Measurements from ENCODE around the gene CDCA8. TPM values are rescaled to one million over a fixed set of nuclear protein-coding genes. Genes with fewer than 3 reads are reported as not detected.

CDCA8 gene
- total and polyA plus RNA-seq, 2 donors (not counting 3 experiments of a cell fraction or from before 2014, with no cell fraction given) = 38.5 to 45.7 TPM

DNA sequence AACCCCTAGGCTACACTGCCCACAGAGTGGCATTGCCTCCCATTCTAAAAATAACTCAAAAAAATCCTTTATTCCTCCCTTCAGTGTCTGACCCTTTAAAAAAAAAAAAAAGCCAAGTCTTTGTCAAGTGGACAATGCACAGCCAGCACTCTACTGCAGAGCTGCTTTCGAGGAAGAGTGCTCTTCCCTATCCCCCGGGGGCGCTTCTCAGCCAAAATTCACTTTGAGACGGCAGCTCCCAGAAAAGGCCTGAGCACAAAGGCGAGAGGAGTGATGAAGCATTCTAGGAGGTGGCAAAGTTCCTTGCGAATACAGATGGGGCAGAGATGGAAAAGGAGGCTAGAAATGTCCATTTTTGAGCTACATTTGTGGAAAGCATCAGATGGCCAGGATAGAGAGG is 49.3 kb downstream of the CDCA8 start:
- CTCF ChIA-PET = interaction anchor here (1.0 kb wide), 1 partner anchor 21 kb away, joined by 3 read pairs; no protein-coding TSS in a partner anchor
- no peak overlapping the region for H3K9ac ChIP-seq (replicated peaks; ENCODE audit: extremely low read depth, insufficient read depth, low read length)
- no peak overlapping the region for H3K27ac ChIP-seq (ENCODE audit: insufficient read depth, low read depth, low read length)
- no peaks in the 10 kb centered on the region for H3K36me3 ChIP-seq (ENCODE audit: control insufficient read depth in 2 of 2, extremely low read depth in 1 of 2, insufficient read depth in 2 of 2, low read length in 2 of 2)
- BruUV-seq (replicated peaks) = no TSS peak
- H3K79me2 ChIP-seq (ENCODE audit: control insufficient read depth, insufficient read depth, low read length) = no peaks in the 10 kb centered on the region
- H3K4me3 ChIP-seq (replicated peaks in 1 of 3; ENCODE audit: insufficient read depth in 1 of 3, low read depth in 1 of 3, low read length in 3 of 3) = no peak overlapping the region
- H4K20me1 ChIP-seq (replicated peaks; ENCODE audit: control insufficient read depth, extremely low read depth, insufficient read depth, low read length) = no peaks in the 10 kb centered on the region
- dilution Hi-C loops (cut with MboI; ENCODE audit: extremely low pct_ligation_motif_present, low sequenced_read_pairs) = no loop called here
- POLR2A ChIA-PET = no interaction called here
- H3K9me1 ChIP-seq (replicated peaks; ENCODE audit: control insufficient read depth, extremely low read depth, insufficient read depth, low read length) = no peaks in the 10 kb centered on the region
- H3K4me2 ChIP-seq (ENCODE audit: insufficient read depth, low read length) = no peak overlapping the region
- no peaks in the 10 kb centered on the region for H3K9me3 ChIP-seq (replicated peaks; ENCODE audit: control insufficient read depth, insufficient read depth, low read length)
- intact Hi-C loops (cut with micrococcal nuclease) = no loop called here
- TF ChIP-seq EZH2 (IDR thresholded peaks at IDR 0.05; ENCODE audit: borderline replicate concordance, low read depth, low read length, severe bottlenecking) = no peak
- no peak for TF ChIP-seq POLR2A (IDR thresholded peaks at IDR 0.05; ENCODE audit: low read depth, low read length)
- H2AFZ ChIP-seq (ENCODE audit: low read depth, low read length) = no peak overlapping the region
- no peaks in the 10 kb centered on the region for H3K4me1 ChIP-seq (ENCODE audit: control insufficient read depth, extremely low read depth, insufficient read depth, low read length)
- no peak for FAIRE-seq
- peaks cover 0 to 2% of the 10 kb centered on the region in 2 experiments for H3K27me3 ChIP-seq (ENCODE audit: control insufficient read depth in 2 of 2, insufficient read depth in 2 of 2, low read length in 2 of 2)
- DNase-seq (ENCODE audit: low read depth, low spot score) = no peak

DNA sequence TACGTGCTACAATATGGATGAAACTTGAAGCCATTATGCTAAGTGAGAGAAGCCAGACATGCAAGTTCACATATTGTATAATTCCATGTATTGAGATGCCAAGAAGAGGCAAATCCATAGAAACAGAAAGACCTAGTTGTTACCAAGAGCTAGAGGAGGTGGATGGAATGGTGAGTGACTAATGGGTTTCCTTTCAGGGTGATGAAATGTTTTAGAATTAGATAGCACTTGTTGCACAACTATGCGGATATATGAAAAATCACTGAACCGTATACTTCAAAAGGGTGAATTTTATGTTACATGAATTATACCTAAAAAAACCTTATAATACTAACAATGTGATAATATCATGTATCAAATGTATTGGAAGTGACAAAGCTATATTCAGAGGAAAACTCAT is 54.5 kb downstream of the CDCA8 start:
- Histone ChIP-seq H3K9me1 (replicated peaks; ENCODE audit: control insufficient read depth, extremely low read depth, insufficient read depth, low read length) (no peaks in the 10 kb centered on the region), H3K79me2 (ENCODE audit: control insufficient read depth, insufficient read depth, low read length) (no peaks in the 10 kb centered on the region), H3K4me2 (ENCODE audit: insufficient read depth, low read length) (no peak overlapping the region), H3K4me1 (ENCODE audit: control insufficient read depth, extremely low read depth, insufficient read depth, low read length) (no peaks in the 10 kb centered on the region), H3K4me3 (replicated peaks in 1 of 3; ENCODE audit: insufficient read depth in 1 of 3, low read depth in 1 of 3, low read length in 3 of 3) (no peak overlapping the region), H4K20me1 (replicated peaks; ENCODE audit: control insufficient read depth, extremely low read depth, insufficient read depth, low read length) (no peaks in the 10 kb centered on the region), H3K36me3 (ENCODE audit: control insufficient read depth in 2 of 2, extremely low read depth in 1 of 2, insufficient read depth in 2 of 2, low read length in 2 of 2) (no peaks in the 10 kb centered on the region), H3K27me3 (ENCODE audit: control insufficient read depth in 2 of 2, insufficient read depth in 2 of 2, low read length in 2 of 2) (peaks cover 5% of the 10 kb centered on the region in 2 experiments), H2AFZ (ENCODE audit: low read depth, low read length) (no peak overlapping the region), H3K9me3 (replicated peaks; ENCODE audit: control insufficient read depth, insufficient read depth, low read length) (no peaks in the 10 kb centered on the region), H3K27ac (ENCODE audit: insufficient read depth, low read depth, low read length) (no peak overlapping the region), H3K9ac (replicated peaks; ENCODE audit: extremely low read depth, insufficient read depth, low read length) (no peak overlapping the region)
- FAIRE-seq (no peak), DNase-seq (ENCODE audit: low read depth, low spot score) (no peak)
- intact Hi-C loops (cut with micrococcal nuclease) = no loop called here
- CTCF ChIA-PET = interaction anchor here (1.1 kb wide), 1 partner anchor 65 kb away, joined by 3 read pairs; no protein-coding TSS in a partner anchor
- BruUV-seq (replicated peaks) = no TSS peak
- TF ChIP-seq GATA2 (IDR thresholded peaks at IDR 0.05; ENCODE audit: insufficient read depth, insufficient read length, low read depth, low read length) (no peak), EZH2 (IDR thresholded peaks at IDR 0.05; ENCODE audit: borderline replicate concordance, low read depth, low read length, severe bottlenecking) (no peak), JUN (IDR thresholded peaks at IDR 0.05; ENCODE audit: borderline replicate concordance, insufficient read depth, insufficient read length, low read depth) (no peak), FOS (IDR thresholded peaks at IDR 0.05; ENCODE audit: borderline replicate concordance, insufficient read depth, low read length) (no peak), POLR2AphosphoS5 (IDR thresholded peaks at IDR 0.05; ENCODE audit: insufficient read depth, low read depth, low read length) (no peak), MYC (IDR thresholded peaks at IDR 0.05; ENCODE audit: low read depth, low read length) (no peak), POLR2A (IDR thresholded peaks at IDR 0.05; ENCODE audit: low read depth, low read length) (no peak)
- TF ChIP-seq, protein P1, sequence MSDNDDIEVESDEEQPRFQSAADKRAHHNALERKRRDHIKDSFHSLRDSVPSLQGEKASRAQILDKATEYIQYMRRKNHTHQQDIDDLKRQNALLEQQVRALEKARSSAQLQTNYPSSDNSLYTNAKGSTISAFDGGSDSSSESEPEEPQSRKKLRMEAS (IDR thresholded peaks at IDR 0.05; ENCODE audit: insufficient read depth, insufficient read length) = no peak
- TF ChIP-seq, protein P2, sequence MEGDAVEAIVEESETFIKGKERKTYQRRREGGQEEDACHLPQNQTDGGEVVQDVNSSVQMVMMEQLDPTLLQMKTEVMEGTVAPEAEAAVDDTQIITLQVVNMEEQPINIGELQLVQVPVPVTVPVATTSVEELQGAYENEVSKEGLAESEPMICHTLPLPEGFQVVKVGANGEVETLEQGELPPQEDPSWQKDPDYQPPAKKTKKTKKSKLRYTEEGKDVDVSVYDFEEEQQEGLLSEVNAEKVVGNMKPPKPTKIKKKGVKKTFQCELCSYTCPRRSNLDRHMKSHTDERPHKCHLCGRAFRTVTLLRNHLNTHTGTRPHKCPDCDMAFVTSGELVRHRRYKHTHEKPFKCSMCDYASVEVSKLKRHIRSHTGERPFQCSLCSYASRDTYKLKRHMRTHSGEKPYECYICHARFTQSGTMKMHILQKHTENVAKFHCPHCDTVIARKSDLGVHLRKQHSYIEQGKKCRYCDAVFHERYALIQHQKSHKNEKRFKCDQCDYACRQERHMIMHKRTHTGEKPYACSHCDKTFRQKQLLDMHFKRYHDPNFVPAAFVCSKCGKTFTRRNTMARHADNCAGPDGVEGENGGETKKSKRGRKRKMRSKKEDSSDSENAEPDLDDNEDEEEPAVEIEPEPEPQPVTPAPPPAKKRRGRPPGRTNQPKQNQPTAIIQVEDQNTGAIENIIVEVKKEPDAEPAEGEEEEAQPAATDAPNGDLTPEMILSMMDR (IDR thresholded peaks at IDR 0.05; ENCODE audit: extremely low read depth in 1 of 2, insufficient read depth in 1 of 2, low read depth in 1 of 2, low read length in 2 of 2) = no peak
- dilution Hi-C loops (cut with MboI; ENCODE audit: extremely low pct_ligation_motif_present, low sequenced_read_pairs) = no loop called here
- POLR2A ChIA-PET = no interaction called here

All from endothelial cell of umbilical vein (primary cell).